ENCODE results near the gene NAMPT. TPM values are rescaled to one million over a fixed set of nuclear protein-coding genes. Genes with fewer than 3 reads are reported as not detected.
"Not testable (repeated sequence)": the region's sequence is repeated elsewhere in the genome, so short reads cannot be mapped to it uniquely, and the experiment has no call there.

Gene NAMPT
- total and polyA plus RNA-seq, 2 experiments from 2014 or later, result 25.0 to 32.7 TPM

GRCh38 chr7:106216517-106216922 lies 68.3 kb downstream of the NAMPT start:
- peak overlapping the region; percentile 62 for H3K27ac ChIP-seq
- peak overlapping the region; percentile 88 for H3K4me2 ChIP-seq (ENCODE audit: unreplicated experiment)
- no peaks in the 10 kb centered on the region for H3K9me3 ChIP-seq (ENCODE audit: low read depth)
- 2 to 3% methylated on average over 2 of the region's 2 CpGs for WGBS, 2 experiments (ENCODE audit: low coverage in 1 of 2, low lambda C conversion rate in 2 of 2, missing lambda C conversion rate in 2 of 2)
- H3K27me3 ChIP-seq (replicated peaks; ENCODE audit: insufficient read depth), result no peaks in the 10 kb centered on the region
- H3K36me3 ChIP-seq (ENCODE audit: low read depth), result no peaks in the 10 kb centered on the region
- peaks cover 22% of the 10 kb centered on the region for H3K4me1 ChIP-seq (ENCODE audit: insufficient read depth)
- in situ Hi-C loops (cut with MboI), result no loop called here
- H4K20me1 ChIP-seq (ENCODE audit: insufficient read depth), result no peaks in the 10 kb centered on the region
- peak overlapping the region; percentile 48; the same call in 1 of the 2 replicates for H2AFZ ChIP-seq
- H3K9ac ChIP-seq, result peak overlapping the region; percentile 25
- H3K4me3 ChIP-seq, result peak overlapping the region; percentile 53
- TF ChIP-seq EZH2phosphoT487 (IDR thresholded peaks at IDR 0.05; ENCODE audit: insufficient read depth, low read depth) (no peak), EZH2 (IDR thresholded peaks at IDR 0.05; ENCODE audit: insufficient read depth, poor library complexity, severe bottlenecking) (no peak)
- H3K9me2 ChIP-seq (ENCODE audit: insufficient read depth), result no peaks in the 10 kb centered on the region
- H3K79me2 ChIP-seq (ENCODE audit: insufficient read depth), result no peaks in the 10 kb centered on the region
- H3F3A ChIP-seq (ENCODE audit: insufficient read depth), result peaks cover 22% of the 10 kb centered on the region
- peak; percentile 96 for DNase-seq

GRCh38 chr7:106215868-106216516 lies 68.8 kb downstream of the NAMPT start:
- H3K4me1 ChIP-seq (ENCODE audit: insufficient read depth), result peaks cover 22% of the 10 kb centered on the region
- H3K9me3 ChIP-seq (ENCODE audit: low read depth), result no peaks in the 10 kb centered on the region
- H2AFZ ChIP-seq, result peak overlapping the region; percentile 44; the same call in 1 of the 2 replicates
- peak overlapping the region; percentile 27; the same call in 1 of the 2 replicates for H3K4me3 ChIP-seq
- H4K20me1 ChIP-seq (ENCODE audit: insufficient read depth), result no peaks in the 10 kb centered on the region
- in situ Hi-C loops (cut with MboI), result no loop called here
- TF ChIP-seq EZH2phosphoT487 (IDR thresholded peaks at IDR 0.05; ENCODE audit: insufficient read depth, low read depth) (no peak), EZH2 (IDR thresholded peaks at IDR 0.05; ENCODE audit: insufficient read depth, poor library complexity, severe bottlenecking) (no peak)
- 74% methylated on average over 8 of the region's 8 CpGs for WGBS, 2 experiments (ENCODE audit: low coverage in 1 of 2, low lambda C conversion rate in 2 of 2, missing lambda C conversion rate in 2 of 2)
- no peaks in the 10 kb centered on the region for H3K36me3 ChIP-seq (ENCODE audit: low read depth)
- no peaks in the 10 kb centered on the region for H3K79me2 ChIP-seq (ENCODE audit: insufficient read depth)
- no peaks in the 10 kb centered on the region for H3K9me2 ChIP-seq (ENCODE audit: insufficient read depth)
- H3K4me2 ChIP-seq (ENCODE audit: unreplicated experiment), result peak overlapping the region; percentile 38
- peaks cover 22% of the 10 kb centered on the region for H3F3A ChIP-seq (ENCODE audit: insufficient read depth)
- 0 out of 2 replicates have a peak overlapping the region, but pooled peaks have one; percentile 25 for H3K9ac ChIP-seq
- H3K27me3 ChIP-seq (replicated peaks; ENCODE audit: insufficient read depth), result no peaks in the 10 kb centered on the region
- DNase-seq, result no peak
- H3K27ac ChIP-seq, result peak overlapping the region; percentile 62

GRCh38 chr7:106208944-106209343 lies 75.8 kb downstream of the NAMPT start:
- H3K79me2 ChIP-seq (ENCODE audit: insufficient read depth); H3K4me1 ChIP-seq (ENCODE audit: insufficient read depth); H3K9me3 ChIP-seq (ENCODE audit: low read depth); H3F3A ChIP-seq (ENCODE audit: insufficient read depth); H3K9ac ChIP-seq; H2AFZ ChIP-seq; H3K36me3 ChIP-seq (ENCODE audit: low read depth); H3K4me2 ChIP-seq (ENCODE audit: unreplicated experiment); DNase-seq; H3K9me2 ChIP-seq (ENCODE audit: insufficient read depth); in situ Hi-C loops (cut with MboI); H4K20me1 ChIP-seq (ENCODE audit: insufficient read depth); H3K27me3 ChIP-seq (replicated peaks; ENCODE audit: insufficient read depth); H3K27ac ChIP-seq; H3K4me3 ChIP-seq: not testable (repeated sequence)
- 83 to 92% methylated on average over 7 of the region's 7 CpGs for WGBS, 2 experiments (ENCODE audit: low coverage in 1 of 2, low lambda C conversion rate in 2 of 2, missing lambda C conversion rate in 2 of 2)

- no peaks in the 10 kb centered on the region for H3K79me2 ChIP-seq (ENCODE audit: insufficient read depth)
- no peaks in the 10 kb centered on the region for H4K20me1 ChIP-seq (ENCODE audit: insufficient read depth)
- no peaks in the 10 kb centered on the region for H3K36me3 ChIP-seq (ENCODE audit: low read depth)
- no peaks in the 10 kb centered on the region for H3K27me3 ChIP-seq (replicated peaks; ENCODE audit: insufficient read depth)
- H3F3A ChIP-seq (ENCODE audit: insufficient read depth), result no peaks in the 10 kb centered on the region
- TF ChIP-seq EZH2phosphoT487 (IDR thresholded peaks at IDR 0.05; ENCODE audit: insufficient read depth, low read depth), result no peak
- TF ChIP-seq EZH2 (IDR thresholded peaks at IDR 0.05; ENCODE audit: insufficient read depth, poor library complexity, severe bottlenecking), result no peak
- no peak overlapping the region for H3K4me3 ChIP-seq
- H3K4me2 ChIP-seq (ENCODE audit: unreplicated experiment), result no peak overlapping the region
- no peak for DNase-seq
- no peaks in the 10 kb centered on the region for H3K9me2 ChIP-seq (ENCODE audit: insufficient read depth)
- H3K4me1 ChIP-seq (ENCODE audit: insufficient read depth), result no peaks in the 10 kb centered on the region
- in situ Hi-C loops (cut with MboI), result no loop called here
- no peaks in the 10 kb centered on the region for H3K9me3 ChIP-seq (ENCODE audit: low read depth)
- H3K27ac ChIP-seq, result no peak overlapping the region
- H3K9ac ChIP-seq, result no peak overlapping the region
- no peak overlapping the region for H2AFZ ChIP-seq
- WGBS, 2 experiments (ENCODE audit: low coverage in 1 of 2, low lambda C conversion rate in 2 of 2, missing lambda C conversion rate in 2 of 2), result 82 to 84% methylated on average over 7 of the region's 7 CpGs
These were observed 77.8 kb downstream of the NAMPT start for GRCh38 chr7:106206826-106207541.

All from GM23248 (cell line).